CD4-positive, alpha-beta T cell treated with Interleukin-1 beta for 1 hour (primary cell): ENCODE data around the gene DRGX.

Experiments used
- DNase-seq, 2 donors: peaks; one replicate each; pipeline ENCODE4 v3.0.0-alpha.2; 2020 to 2022

Gene DRGX

GRCh38 chr10:49361178-49361554 is 34.7 kb downstream of the DRGX start:
- no peak for DNase-seq

DNA sequence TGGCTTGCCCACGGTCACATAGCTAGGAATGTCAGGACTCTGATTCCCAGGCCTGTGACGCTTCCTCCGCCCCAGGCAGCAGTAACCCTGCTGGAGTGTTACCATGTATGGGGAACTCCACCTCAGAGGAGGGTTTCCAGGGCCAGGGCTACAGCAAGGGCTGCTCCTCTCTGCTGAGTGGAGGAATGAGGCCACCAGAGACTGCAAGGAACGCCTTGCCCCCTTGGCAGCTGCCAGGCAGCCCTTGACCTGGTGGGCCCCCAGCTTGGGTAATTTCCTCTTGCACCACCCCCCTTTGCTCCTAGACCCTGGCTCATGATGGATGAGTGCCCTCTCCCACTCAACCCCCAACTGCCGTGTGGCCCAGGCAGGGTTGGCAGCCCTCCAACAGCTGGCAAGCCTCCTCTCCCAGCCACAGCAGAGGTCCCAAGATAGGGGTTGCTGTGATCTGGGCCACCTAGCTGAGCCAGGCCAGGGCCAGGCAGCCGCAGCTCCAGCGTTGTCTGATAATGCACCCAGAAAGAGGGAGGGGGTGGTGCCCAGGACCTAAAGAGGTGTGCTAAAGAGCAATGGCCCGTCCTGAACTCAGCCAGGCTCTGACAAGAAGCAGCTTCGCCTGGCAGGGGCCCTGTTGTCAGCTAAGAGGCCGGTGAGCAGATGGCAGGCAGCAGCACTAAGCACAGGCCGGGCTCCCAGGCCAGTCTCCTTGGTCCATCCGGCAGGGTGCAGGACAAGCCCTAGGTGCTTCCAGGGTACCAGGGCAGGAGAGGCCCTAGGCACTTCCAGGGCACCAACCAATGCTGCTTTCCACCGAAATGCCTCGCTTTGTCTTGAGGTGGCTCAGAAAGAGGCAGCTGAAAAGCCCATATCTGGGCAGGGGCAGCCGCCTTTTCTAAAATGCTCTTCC is 35.4 kb downstream of the DRGX start:
- DNase-seq: no peak

DNA sequence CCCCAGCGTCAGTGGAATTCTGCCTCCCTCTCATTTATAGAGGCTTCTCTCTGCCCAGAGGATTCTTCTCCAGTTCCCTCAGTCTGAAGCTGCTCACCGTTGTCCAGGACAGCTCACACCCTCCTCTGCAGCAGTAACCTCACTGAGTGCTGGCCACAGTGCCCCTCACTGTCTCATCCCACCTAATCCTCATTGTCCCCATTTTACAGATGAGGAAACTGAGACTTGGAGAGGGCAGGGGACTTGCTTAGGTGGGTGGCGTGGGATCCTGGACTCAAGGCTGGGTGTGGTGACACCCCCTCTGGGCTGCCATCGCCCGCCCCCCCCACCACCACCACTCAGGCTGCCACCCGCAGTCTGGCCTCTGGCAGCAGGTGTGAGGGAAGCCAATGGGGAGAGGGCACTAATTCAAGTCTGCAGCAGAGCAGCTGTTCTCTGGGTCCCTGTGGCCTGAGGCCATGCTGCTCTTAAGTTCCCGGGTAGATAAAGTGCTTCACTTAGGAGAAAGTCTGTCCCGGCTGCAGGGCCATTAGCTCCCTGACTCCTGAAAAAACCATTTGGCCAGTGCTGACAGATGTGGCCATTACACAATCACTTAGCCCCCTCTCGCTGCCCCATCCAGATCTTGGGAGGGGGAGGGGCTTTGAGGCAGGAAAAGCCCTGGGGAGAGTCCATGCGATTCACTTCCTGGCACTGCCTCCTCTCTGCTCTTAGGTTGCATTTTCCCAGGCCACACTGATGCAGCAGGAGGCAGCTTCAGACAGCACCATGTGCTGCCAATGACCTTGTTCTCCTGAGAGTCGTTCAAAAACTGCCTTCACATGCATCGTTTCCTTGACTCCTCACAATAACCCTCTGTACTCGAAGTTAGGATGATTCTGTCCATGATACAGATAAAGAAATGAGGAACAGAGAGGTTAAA is 36.3 kb downstream of the DRGX start:
- no peak for DNase-seq

DNA sequence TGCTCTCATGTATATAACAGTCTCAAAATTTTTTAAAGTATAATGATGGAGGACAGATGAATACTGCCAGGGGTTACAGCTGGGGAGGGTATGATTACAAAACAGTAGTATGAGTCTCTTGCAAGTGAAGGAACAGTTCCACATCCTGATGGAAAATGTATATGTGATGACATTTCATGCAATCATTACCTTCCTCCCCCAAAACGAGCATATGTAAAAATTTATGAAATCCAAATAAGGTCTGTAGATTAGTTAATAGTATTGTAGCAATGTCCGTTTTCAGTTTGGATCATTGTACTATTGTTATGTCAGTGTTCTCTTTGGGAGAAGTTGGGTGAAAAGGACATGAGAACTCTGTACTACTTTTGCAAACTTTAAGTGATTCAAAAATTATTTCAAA is 38.0 kb downstream of the DRGX start:
- DNase-seq: no peak

GRCh38 chr10:49356944-49357343 is 38.9 kb downstream of the DRGX start:
- DNase-seq: no peak

DNA sequence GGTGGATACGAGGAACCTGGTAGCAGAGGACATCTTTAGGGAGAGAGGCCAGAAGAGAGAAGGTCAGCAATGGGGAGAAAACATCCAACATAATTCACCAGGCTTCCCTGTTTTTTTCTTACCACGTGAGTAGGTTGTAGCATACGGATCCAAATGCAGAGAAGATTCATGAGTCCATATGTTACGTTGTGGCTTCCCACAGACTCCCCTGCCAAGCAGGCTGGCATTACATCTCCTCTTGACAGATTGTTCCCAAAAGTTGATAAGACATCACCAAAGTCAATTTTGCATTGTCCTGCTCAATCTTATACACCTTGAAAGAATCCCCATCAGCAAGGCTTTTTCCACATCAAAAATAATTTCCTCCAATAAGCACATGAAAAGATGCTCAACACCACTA is 39.7 kb downstream of the DRGX start:
- no peak for DNase-seq

- no peak for DNase-seq
Measured at GRCh38 chr10:49355221-49355620, 40.7 kb downstream of the DRGX start.

- DNase-seq: no peak
Measured at GRCh38 chr10:49354593-49354992, 41.3 kb downstream of the DRGX start.

DNA sequence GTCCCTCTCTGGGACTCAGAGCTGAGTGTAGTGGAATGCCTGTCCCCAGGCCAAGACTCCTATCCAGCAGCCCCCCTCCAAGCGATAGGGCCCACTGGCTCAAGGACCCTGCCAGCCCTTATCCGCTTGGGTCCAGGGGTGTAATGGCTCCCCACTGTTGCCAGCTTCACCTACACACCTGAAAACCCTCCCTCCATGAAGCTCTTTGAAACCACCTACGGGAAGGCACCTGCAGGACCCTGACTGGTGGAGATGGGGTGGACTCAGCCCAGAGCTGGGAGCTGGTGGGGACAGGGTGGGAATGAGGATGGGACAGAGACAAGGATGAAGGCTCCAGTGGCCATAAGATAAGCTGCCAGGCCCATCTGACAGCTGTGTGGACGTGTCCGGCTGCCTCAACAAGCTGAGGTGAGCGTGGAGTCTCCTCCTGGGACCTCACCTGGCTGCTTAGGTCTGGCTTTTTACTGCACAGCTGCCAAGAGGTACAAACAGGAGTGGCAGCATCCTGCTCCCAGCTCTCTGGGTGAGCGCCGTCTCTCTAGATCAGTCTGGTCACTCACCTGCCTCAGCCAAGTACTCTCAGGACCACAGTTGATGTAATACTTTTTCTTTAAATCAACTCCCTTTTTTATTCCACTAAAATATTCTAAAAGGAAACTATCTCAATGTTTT is 41.9 kb downstream of the DRGX start:
- DNase-seq: no peak

DNA sequence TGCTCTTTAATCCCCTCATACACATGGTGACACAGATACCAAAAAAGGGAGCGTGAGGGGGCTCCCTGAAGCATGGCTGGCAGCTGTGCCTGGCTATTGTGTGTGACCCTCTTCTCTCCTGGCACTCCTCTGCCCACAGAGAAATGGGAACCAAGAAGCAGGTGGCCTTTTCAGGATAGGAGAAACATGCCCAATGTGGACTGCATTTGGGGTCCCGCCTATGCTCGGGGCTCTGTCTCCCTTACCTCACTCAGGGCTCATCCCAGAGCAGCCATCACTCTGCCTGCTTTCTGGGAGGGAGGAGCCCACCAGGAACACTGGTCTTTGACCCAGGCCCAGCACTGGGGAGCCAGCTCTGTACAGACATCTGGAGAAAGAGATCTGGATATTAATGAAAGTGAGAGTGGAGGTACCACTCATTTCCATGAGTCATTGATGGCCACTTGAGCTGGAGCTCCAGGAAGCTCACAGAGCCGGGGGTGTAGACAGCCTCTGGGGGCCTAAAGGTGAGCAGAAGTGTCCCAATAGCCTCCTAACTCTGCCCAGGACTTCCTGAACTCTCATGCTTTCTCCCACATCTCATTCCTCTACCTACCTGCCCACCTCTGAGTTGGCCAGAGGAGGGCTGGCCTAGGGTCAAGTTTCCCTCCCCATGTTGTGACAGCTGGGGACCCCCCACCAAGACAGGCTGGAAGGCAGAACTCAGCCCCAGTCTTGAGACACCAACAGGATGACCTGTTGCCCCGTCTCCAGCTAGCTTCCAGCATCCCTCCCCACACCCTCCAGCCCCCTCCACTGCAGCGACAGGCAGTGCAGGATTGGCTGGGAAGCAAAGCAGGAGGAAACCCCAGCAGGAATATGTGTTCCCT is 42.6 kb downstream of the DRGX start:
- no peak for DNase-seq

DNA sequence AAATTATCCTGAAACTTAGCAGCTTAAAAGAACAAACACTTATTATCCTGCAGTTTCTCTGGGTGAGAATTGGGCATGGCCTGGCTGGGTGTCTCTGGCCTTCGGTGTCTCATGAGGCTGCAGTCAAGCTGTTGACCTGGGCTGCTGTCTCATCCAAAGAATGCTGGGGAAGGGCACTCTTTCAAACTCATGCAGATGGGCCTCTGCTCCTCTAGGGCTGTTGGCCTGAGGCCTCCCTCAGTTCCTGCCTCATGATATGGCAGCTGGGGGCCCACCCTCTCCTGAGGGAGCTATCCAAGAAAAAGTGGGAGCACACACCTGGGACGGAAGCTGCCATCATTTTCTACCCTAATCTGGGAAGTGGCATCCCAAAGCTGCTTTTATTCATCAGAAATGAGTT is 43.6 kb downstream of the DRGX start:
- no peak for DNase-seq

- no peak for DNase-seq
Measured at GRCh38 chr10:49351669-49352068, 44.2 kb downstream of the DRGX start.

GRCh38 chr10:49350846-49351532 is 44.9 kb downstream of the DRGX start:
- DNase-seq: no peak

DNA sequence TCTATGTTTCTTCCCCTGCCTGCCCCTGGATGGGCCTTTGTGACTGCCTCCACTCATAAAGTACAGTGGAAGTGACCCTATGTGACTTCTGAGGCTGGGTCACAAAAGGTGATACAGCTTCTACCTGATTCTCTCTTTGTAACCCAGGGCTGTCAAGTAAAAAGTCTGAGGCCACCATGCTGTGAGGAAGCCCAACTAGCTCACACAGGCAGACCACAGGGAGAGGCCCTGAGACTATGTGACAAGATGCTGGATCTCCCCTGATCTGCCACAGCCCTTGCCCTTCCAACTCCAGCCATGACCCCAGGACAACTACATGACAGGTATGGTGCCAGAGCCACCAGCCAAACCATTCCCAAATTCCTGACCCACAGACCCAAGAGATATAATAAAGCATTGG is 45.8 kb downstream of the DRGX start:
- DNase-seq: no peak

- DNase-seq: no peak
Measured at GRCh38 chr10:49349390-49349789, 46.5 kb downstream of the DRGX start.

DNA sequence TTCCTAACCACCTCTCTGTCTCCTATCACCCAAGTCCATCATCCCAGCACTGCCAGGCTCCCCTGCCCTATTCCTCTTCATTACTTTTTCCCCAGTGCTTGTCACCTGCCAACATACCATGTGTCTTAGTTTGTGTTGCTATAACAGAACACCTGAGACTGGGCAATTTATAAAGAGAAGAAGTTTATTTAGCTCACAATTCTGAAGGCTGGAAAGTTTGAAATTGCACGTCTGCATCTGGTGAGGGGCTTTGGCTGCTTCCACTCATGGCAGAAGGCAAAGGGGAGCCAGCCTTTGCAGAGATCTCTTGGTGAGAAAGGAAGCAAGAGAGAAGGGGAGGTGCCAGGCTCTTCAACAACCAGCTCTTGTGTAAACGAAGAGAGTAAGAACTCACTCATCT is 47.3 kb downstream of the DRGX start:
- no peak for DNase-seq

- DNase-seq: no peak
Measured at GRCh38 chr10:49347827-49348226, 48.1 kb downstream of the DRGX start.

GRCh38 chr10:49347342-49347741 is 48.5 kb downstream of the DRGX start:
- no peak for DNase-seq

- DNase-seq: no peak
Measured at GRCh38 chr10:49344840-49345239, 51.0 kb downstream of the DRGX start.

GRCh38 chr10:49338604-49339003 is 57.3 kb downstream of the DRGX start:
- DNase-seq: no peak

DNA sequence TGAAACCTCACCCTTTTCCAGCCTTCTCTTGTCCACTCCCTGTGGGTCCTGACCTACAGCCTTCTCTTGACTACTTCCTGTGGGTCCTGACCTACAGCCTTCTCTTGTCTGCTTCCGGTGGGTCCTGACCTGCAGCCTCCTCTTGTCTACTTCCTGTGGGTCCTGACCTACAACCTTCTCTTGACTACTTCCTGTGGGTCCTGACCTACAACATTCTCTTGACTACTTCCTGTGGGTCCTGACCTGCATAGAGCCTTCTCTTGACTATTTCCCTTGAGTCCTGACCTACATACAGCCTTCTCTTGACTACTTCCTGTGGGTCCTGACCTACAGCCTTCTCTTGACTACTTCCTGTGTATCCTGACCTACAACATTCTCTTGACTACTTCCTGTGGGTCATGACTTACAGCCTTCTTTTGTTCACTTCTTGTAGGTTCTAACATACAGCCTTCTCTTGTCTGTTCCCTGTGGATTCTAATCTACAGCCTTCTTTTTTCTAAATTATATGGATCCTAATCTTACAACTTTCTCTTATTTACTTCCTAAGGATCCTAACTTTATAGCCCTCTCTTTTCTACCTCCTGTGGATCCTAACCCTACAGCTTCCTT is 60.4 kb downstream of the DRGX start:
- no peak for DNase-seq
